ENCODE measurements around the gene EXOSC7.

EXOSC7 gene

GRCh38 chr3:44995142-44995770 is 19.2 kb downstream of the EXOSC7 start:
- DNase-seq = no peak

- DNase-seq = no peak
Measured at GRCh38 chr3:44996556-44996969, 20.5 kb downstream of the EXOSC7 start.

- DNase-seq = no peak
Measured at GRCh38 chr3:44999782-45000181, 23.7 kb downstream of the EXOSC7 start.

- no peak for DNase-seq
Measured at GRCh38 chr3:45000823-45001222, 24.8 kb downstream of the EXOSC7 start.

GRCh38 chr3:45001738-45002137 is 25.7 kb downstream of the EXOSC7 start:
- DNase-seq = no peak

GRCh38 chr3:45002139-45002660 is 26.2 kb downstream of the EXOSC7 start:
- no peak for DNase-seq

- no peak for DNase-seq
Measured at GRCh38 chr3:45002720-45003119, 26.7 kb downstream of the EXOSC7 start.

- no peak for DNase-seq
Measured at GRCh38 chr3:45003406-45003805, 27.4 kb downstream of the EXOSC7 start.

- DNase-seq = no peak
Measured at GRCh38 chr3:45003859-45004258, 27.8 kb downstream of the EXOSC7 start.

- no peak for DNase-seq
Measured at GRCh38 chr3:45007091-45007490, 31.0 kb downstream of the EXOSC7 start.

GRCh38 chr3:45008117-45008516 is 32.1 kb downstream of the EXOSC7 start:
- no peak for DNase-seq

- DNase-seq = no peak
Measured at GRCh38 chr3:45009868-45010267, 33.8 kb downstream of the EXOSC7 start.

- DNase-seq = no peak
Measured at GRCh38 chr3:45010811-45011333, 34.8 kb downstream of the EXOSC7 start.

- no peak for DNase-seq
Measured at GRCh38 chr3:45011756-45012508, 35.9 kb downstream of the EXOSC7 start.

- DNase-seq = no peak
Measured at GRCh38 chr3:45012577-45012976, 36.5 kb downstream of the EXOSC7 start.

GRCh38 chr3:45016916-45017315 is 40.9 kb downstream of the EXOSC7 start:
- DNase-seq = no peak

GRCh38 chr3:45017821-45018220 is 41.8 kb downstream of the EXOSC7 start:
- no peak for DNase-seq

- DNase-seq = no peak
Measured at GRCh38 chr3:45020534-45020933, 44.5 kb downstream of the EXOSC7 start.

- DNase-seq = no peak
Measured at GRCh38 chr3:45021524-45022297, 45.7 kb downstream of the EXOSC7 start.

GRCh38 chr3:45023675-45024074 is 47.6 kb downstream of the EXOSC7 start:
- no peak for DNase-seq

GRCh38 chr3:45024542-45025255 is 48.7 kb downstream of the EXOSC7 start:
- DNase-seq = no peak

- DNase-seq = no peak
Measured at GRCh38 chr3:45026038-45026437, 50.0 kb downstream of the EXOSC7 start, which contains the start of gene CLEC3B. Gene CLEC3B (plus strand): TSS chr3:45026303. CDS start chr3:45026363, 60 bp downstream.

GRCh38 chr3:45026957-45027356 is 50.9 kb downstream of the EXOSC7 start:
- no peak for DNase-seq
